GM18520 (cell line): ENCODE data around the gene RETREG3.
"Not testable (repeated sequence)": the region's sequence is repeated elsewhere in the genome, so short reads cannot be mapped to it uniquely, and the experiment has no call there.

Experiments used
- ATAC-seq: cut with Tn5 transposase; IDR thresholded peaks from one replicate; pipeline ENCODE4 v1.9.1; 2021; ENCODE audit not compliant: unreplicated experiment

The RETREG3 gene

DNA sequence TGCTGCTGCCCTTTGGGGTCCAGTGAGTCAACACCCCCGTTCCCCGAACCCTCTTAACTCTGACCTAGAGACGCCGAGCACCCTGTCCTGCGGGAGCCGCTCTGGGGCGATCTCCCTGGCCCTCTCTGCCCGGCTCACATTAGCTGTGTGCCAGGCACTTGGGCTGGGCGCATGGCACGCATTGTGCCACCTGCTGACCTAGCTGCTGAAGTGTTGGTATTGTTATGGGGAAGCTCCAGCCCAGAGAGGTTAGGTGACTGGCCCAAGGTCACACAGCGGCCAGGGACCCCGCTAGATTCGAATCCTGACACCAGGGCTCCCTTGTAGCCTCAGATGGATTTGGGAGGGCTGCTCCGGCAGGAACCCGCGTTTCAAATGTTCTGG is 55.3 kb downstream of the RETREG3 start:
- ATAC-seq: no peak

DNA sequence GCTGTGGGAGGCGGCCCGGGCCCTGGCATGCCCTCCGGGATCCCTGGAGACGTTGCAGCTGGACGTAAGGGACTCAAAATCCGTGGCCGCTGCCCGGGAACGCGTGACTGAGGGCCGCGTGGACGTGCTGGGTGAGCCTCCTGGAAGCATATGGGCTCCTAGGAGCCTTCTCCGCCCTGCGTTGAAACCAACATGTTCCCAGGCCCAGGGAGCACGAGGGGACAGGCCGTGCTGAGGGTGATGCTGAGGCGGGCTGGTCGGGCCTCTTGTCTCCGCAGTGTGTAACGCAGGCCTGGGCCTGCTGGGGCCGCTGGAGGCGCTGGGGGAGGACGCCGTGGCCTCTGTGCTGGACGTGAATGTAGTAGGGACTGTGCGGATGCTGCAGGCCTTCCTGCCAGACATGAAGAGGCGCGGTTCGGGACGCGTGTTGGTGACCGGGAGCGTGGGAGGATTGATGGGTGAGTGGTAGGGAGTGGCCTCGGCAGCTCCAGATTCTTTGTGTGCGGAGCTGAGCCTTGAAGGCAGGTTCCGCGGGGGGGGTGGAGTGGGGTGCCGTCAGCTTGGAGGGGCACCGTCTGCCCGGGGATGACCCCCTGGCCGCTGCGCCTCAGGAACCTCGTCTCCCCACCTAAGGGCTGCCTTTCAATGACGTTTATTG is 55.9 kb downstream of the RETREG3 start:
- no peak for ATAC-seq

DNA sequence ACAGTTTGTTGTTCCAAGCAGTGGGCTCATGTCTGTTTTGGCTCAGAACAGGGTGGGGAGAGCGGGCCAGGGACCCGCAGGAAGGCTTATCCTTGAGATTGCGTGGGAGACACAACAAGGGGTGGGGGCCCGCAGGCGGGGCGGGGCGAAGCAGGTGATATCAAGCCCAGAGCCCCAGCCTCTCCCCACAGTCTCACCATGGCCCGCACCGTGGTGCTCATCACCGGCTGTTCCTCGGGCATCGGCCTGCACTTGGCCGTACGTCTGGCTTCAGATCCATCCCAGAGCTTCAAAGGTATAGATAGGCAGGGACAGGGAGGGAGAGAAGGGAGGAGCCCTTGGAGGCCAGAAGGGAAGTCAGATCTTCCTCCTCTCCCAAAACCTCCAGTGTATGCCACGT is 56.4 kb downstream of the RETREG3 start, which contains the start of gene HSD17B1:
Gene HSD17B1, plus strand, starts transcription at position 188 of the 400 bp plus-strand sequence. Its CDS starts 11 bp downstream, at position 199.
- ATAC-seq: not testable (repeated sequence)

DNA sequence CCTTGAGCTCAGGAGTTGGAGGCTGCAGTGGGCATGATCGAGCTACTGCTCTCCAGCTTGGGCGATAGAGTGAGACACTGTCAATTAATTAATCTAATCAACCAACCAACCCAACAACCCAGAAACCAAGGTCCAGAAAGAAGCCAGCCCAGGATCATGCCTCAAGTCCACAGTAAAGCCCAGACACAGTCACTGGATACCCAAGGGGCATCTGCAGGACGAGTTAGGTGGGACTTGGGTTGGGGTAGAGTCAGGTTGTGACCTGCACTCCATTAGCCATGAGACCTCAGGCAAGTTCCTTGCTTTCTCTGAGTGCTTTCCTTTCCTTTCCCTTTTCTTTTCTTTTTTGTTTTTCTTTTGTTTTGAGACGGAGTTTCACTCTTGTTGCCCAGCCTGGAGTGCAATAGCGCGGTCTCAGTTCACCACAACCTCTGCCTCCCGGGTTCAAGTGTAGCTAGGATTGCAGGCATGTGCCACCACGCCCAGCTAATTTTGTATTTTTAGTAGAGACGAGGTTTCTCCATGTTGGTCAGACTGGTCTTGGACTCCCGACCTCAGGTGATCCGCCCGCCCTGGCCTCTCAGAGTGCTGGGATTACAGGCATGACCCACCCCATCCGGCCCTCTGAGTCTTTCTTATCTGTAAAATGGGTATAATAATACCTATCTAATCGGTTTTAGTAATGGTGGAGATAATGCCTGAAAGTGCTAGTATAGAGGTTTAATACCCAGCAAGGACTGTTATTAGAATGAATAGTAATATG is 60.0 kb downstream of the RETREG3 start:
- ATAC-seq: no peak

DNA sequence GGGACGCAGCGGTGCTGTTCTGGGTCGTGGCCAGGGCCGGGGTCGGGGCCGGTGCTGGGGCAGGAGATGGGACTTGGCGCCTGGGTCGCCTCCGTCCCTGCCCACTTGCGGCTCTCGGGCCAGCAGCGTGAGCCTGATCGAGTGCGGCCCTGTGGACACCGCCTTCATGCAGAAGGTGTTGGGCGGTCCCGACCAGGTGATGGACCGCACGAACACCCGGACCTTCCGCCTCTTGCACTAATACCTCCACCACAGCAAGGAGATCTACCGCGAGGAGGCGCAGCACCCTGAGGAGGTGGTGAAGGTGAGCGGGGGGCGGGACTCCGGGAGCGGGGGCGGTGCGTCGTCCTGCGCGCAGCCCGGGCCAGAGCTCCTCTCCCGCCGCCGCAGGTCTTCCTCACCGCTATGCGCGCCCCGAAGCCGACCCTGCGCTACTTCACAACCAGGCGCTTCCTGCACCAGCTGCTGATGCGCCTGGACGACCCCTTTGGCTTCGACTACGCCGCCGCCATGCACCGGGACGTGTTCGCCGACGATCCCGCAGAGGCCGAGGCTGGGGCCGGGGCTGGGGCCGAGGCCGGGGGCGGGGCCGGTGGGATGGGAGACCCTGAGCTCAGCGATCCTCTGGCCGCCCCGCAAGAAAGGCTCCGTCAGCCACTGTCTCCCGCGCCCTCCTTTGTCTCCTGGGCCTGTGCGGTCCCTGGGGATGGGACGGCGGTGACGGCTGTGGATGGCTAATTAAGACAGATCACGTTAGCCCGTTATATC is 60.9 kb downstream of the RETREG3 start:
- ATAC-seq: peak; percentile 45

DNA sequence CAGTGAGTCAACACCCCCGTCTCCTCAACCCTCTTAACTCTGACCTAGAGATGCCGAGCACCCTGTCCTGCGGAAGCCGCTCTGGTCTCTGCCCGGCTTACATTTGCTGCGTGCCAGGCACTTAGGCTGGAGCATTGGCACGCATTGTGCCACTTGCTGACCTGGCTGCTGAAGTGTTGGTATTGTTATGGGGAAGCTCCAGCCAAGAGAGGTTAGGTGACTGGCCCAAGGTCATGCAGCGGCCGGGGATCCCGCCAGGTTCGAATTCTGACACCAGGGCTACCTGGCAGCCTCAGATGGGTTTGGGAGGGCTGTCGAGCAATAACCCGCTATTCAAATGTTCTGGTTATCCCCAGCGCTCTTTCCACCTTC is 61.5 kb downstream of the RETREG3 start:
- ATAC-seq: no peak

DNA sequence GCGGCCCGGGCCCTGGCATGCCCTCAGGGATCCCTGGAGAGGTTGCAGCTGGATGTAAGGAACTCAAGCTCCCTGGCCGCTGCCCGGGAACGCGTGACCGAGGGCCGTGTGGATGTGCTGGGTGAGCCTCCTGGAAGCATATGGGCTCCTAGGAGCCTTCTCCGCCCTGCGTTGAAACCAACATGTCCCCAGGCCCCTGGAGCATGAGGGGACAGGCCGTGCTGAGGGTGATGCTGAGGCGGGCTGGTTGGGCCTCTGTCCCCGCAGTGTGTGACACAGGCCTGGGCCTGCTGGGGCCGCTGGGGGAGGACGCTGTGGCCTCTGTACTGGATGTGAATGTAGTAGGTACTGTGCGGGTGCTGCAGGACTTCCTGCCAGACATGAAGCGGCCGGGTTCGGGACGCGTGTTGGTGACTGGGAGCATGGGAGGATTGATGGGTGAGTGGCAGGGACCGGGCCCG is 62.1 kb downstream of the RETREG3 start:
- ATAC-seq: no peak

DNA sequence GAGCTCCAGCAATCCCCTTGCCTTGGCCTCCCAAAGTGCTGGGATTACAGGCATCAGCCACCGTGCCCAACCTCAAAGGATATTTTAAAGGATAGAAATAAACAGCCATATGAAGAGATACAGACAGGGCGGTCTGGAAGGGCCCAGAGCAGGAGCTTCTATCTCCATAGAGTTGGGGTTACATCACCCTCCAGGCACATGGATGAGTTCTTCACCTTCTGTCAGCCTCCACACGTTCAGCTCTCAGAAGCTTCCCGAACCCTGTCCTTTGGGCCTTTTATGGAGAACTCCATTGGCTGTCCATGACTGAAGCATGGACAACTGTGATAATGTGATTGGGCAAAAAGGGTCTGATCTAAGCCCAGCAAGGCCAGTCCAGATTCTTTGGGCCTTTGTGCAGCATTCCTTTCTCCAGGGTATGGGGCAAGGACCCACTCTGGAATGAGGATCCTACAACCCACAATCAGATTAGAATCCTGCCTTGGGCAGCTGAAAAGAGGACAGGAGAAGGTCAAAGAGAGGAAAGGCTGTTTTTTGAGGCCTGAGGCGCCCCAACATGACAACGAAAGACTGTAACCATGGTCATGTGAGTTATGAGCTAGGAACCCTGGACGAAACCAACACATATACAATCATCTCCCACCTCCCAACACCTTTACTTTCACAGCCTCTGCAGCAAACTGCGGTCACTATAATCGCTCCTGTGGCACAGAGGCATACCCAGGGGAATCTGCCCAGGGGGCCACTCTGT is 63.2 kb downstream of the RETREG3 start:
- ATAC-seq: not testable (repeated sequence)

DNA sequence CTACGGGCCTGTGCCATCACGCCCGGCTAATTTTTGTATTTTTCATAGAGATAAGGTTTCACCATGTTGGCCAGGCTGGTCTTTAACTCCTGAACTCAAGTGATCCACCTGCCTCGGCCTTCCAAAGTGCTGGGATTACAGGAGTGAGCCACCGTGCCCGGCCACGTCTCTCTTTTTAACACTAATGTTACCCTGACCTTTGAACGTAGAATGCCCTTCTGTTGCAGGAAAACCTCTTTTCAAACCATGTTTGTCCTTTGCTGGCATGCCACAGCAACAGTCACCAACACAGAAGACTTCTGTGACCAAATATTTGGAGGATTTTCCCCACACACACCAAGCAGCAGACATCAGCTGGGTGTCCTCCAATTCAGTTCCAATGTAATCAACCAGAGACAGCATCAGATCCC is 64.3 kb downstream of the RETREG3 start:
- ATAC-seq: no peak

DNA sequence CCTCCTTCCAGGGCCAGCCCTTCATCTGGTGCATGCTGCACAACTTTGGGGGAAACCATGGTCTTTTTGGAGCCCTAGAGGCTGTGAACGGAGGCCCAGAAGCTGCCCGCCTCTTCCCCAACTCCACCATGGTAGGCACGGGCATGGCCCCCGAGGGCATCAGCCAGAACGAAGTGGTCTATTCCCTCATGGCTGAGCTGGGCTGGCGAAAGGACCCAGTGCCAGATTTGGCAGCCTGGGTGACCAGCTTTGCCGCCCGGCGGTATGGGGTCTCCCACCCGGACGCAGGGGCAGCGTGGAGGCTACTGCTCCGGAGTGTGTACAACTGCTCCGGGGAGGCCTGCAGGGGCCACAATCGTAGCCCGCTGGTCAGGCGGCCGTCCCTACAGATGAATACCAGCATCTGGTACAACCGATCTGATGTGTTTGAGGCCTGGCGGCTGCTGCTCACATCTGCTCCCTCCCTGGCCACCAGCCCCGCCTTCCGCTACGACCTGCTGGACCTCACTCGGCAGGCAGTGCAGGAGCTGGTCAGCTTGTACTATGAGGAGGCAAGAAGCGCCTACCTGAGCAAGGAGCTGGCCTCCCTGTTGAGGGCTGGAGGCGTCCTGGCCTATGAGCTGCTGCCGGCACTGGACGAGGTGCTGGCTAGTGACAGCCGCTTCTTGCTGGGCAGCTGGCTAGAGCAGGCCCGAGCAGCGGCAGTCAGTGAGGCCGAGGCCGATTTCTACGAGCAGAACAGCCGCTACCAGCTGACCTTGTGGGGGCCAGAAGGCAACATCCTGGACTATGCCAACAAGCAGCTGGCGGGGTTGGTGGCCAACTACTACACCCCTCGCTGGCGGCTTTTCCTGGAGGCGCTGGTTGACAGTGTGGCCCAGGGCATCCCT is 65.7 kb downstream of the RETREG3 start:
- ATAC-seq: no peak

DNA sequence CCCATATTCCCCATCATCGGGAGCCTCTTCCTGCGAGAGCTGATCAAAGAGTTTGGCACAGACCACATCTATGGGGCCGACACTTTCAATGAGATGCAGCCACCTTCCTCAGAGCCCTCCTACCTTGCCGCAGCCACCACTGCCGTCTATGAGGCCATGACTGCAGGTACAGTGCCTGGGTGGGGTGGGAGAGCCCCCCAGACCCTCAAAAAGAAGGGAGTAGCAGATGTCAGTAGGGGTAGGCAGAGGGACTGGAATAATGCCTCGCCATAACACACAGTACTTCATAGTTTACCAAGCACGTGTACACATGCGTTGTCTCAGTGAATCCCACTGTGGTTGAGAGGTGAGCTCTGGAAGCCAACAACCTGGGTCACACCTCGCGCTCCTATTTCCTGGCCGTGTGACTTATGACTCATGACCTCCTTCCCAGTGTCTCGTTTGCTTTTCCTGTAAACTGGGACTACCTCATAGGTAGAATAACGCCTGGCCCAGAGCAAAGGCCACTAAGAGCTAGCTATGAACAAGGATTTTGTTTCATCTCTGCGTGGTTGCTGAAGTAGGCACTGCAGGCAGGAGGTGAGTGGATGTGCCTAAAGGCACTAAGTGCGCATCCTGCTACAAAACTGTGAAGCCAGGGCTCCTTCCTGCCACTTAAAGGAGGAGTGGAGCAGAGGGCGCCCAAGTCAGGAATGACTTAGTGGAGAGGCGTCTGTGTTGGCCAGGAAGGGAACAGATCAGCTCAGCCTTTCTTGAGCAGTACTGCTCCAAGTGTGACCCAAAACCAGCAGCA is 67.9 kb downstream of the RETREG3 start:
- ATAC-seq: no peak

DNA sequence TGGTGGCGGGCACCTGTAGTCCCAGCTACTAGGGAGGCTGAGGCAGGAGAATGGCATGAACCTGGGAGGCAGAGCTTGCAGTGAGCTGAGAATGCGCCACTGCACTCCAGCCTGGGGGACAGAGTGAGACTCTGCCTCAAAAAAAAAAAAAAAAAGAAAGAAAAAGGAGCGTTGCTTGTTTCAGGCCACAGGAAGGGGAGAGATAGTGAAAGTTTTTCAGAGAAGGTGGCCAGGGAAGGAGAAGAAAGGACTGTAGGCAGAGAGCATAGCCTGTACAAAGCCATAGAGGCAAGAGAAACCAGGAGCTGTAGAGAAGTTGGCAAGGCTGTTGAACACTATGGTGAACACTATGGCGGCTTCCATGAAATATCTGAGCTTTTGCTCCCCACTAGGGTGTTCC is 68.6 kb downstream of the RETREG3 start:
- not testable (repeated sequence) for ATAC-seq

DNA sequence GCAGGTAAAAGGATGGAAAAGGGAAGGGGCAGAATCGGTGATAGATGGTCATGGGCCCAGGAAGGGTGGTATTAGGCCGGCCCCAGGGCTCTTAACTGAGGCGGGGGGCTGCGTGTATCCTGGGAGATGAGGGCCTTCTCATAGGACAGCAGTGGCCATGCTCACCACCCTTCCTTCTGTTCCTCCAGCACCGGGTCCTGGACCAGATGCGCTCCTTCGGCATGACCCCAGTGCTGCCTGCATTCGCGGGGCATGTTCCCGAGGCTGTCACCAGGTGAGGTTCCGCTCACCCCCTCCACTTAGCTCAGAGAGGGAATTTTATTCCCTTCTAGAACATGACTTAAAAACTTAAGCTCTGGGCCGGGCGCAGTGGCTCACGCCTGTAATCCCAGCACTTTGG is 70.7 kb downstream of the RETREG3 start:
- ATAC-seq: no peak

DNA sequence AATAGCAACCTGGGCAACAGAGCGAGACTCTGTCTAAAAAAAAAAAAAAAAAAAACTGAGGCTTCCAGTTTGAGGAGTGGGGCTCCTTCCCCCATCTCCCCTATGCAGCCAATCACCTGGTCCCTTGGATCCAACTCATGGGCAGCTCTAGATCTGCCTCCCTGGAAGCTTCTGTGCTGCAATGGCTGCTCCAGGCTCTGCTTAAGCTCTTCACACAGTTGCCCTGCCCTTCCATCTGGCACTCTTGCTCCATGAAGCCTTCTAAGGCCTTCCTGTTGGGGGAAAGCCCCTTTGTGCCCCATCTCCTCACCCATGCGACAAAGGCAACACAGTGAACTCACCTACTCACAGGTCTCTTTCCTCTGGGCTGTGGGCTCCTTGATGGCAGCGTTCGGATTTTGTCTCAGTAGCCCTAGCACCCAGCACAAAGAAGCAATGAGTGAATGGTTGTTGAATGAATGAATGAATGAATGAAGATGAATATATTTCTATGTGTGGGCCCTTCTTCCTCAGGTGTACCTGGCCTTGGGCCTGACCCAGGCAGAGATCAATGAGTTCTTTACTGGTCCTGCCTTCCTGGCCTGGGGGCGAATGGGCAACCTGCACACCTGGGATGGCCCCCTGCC is 71.2 kb downstream of the RETREG3 start:
- no peak for ATAC-seq

DNA sequence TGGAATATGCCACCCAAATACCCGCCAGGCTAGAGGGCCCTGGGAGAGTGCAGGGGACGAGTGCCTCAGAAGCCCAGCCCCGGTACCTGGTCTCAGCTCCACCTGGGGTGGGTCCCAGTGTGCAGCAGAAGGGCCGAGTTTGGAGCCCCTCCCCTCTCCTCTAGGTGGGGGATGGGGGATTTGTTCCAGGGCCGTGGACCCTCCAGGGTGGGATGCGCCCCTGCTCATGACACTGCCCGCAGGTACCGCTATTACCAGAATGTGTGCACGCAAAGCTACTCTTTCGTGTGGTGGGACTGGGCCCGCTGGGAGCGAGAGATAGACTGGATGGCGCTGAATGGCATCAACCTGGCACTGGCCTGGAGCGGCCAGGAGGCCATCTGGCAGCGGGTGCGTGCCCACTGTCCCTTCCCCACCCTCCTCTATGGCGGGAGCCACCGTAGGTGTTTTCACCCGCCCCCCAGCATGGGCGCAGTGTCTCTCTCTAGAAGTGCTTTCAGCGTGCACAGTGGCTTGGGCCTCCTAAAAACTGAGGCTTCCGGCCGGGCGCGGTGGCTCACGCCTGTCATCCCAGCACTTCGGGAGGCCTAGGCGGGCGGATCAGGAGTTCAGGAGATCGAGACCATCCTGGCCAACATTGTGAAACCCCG is 71.9 kb downstream of the RETREG3 start:
- no peak for ATAC-seq

DNA sequence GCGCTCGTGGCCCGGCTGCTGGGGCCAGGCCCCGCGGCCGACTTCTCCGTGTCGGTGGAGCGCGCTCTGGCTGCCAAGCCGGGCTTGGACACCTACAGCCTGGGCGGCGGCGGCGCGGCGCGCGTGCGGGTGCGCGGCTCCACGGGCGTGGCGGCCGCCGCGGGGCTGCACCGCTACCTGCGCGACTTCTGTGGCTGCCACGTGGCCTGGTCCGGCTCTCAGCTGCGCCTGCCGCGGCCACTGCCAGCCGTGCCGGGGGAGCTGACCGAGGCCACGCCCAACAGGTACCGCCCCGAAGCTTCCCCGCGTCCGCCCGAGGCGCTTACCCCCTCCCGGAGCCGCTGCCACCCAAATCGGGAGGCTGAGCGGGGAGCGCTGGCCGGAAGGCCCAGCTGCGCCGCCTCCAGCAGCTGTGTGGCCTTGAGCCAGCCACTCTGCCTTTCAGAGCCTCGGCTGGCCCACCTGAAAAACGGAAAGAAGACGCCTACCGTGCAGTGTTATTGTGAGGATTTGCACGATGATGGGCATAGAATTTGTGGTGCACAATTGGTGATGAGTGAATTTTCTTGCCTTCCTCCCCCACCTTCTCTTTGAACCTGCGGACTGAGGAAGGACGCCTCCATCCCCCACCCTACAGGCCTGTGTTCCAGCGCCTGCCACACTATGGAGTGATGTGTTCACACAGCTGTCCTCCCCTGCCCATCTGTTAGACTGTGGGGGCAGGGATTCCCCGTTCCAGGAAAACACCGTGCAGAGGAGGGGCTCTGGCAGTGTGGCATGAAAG is 72.6 kb downstream of the RETREG3 start:
- ATAC-seq: peak; percentile 43

DNA sequence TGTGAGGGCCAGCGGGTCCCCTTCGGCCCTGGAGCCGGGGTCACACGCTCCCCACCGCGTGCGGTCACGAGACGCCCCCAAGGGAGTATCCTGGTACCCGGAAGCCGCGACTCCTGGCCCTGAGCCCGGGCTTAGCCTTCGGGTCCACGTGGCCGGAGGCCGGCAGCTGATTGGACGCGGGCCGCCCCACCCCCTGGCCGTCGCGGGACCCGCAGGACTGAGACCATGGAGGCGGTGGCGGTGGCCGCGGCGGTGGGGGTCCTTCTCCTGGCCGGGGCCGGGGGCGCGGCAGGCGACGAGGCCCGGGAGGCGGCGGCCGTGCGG is 73.2 kb downstream of the RETREG3 start, which contains the start of gene NAGLU:
Gene NAGLU, plus strand, starts transcription at position 194 of the 324 bp plus-strand sequence. Its CDS starts 32 bp downstream, at position 226.
- ATAC-seq: peak; percentile 81
